Neural progenitor cell (in vitro differentiated cells): ENCODE results near the gene KLK7. TPM values are rescaled to one million over a fixed set of nuclear protein-coding genes. Genes with fewer than 3 reads are reported as not detected.

Experiments
- DNase-seq: peaks from one replicate; pipeline ENCODE4 v3.0.0-alpha.2; 2016; ENCODE audit warnings: low spot score
- H2AFZ ChIP-seq: fragments of 200-600 bp; sonication (generic); replicated peaks from 2 replicates; pipeline ENCODE4 v1.6.1; 2016; ENCODE audit warnings: antibody characterized with exemption
- H3F3A ChIP-seq: fragments of 200-600 bp; sonication (generic); 2 replicates; pipeline ENCODE4 v1.6.1; 2016; ENCODE audit warnings: antibody characterized with exemption, low read depth
- H3K27ac ChIP-seq: fragments of 200-600 bp; sonication (generic); 2 replicates; pipeline ENCODE4 v1.5.1; 2016; ENCODE audit warnings: mild to moderate bottlenecking
- H3K27me3 ChIP-seq: fragments of 200-600 bp; sonication (generic); 2 replicates; pipeline ENCODE4 v1.6.1; 2016; ENCODE audit warnings: mild to moderate bottlenecking, moderate library complexity
- H3K36me3 ChIP-seq: fragments of 200-600 bp; sonication (generic); 2 replicates; pipeline ENCODE4 v1.5.1; 2016
- H3K4me1 ChIP-seq: fragments of 200-600 bp; sonication (generic); 2 replicates; pipeline ENCODE4 v1.6.1; 2016; ENCODE audit warnings: mixed run types
- H3K4me2 ChIP-seq: fragments of 200-600 bp; sonication (generic); 2 replicates; pipeline ENCODE4 v1.6.1; 2016
- H3K4me3 ChIP-seq: fragments of 200-600 bp; sonication (generic); 2 replicates; pipeline ENCODE4 v1.5.1; 2016
- H3K79me2 ChIP-seq: fragments of 200-600 bp; sonication (generic); 2 replicates; pipeline ENCODE4 v1.6.1; 2016; ENCODE audit warnings: low read depth
- H3K9ac ChIP-seq: fragments of 200-600 bp; sonication (generic); 2 replicates; pipeline ENCODE4 v1.6.1; 2016
- H3K9me3 ChIP-seq: fragments of 200-600 bp; sonication (generic); 2 replicates; pipeline ENCODE4 v1.5.1; 2016; ENCODE audit warnings: low read depth
- H4K20me1 ChIP-seq: fragments of 200-600 bp; sonication (generic); 2 replicates; pipeline ENCODE4 v1.6.1; 2016; ENCODE audit warnings: low read depth
- H3K27ac Mint-ChIP-seq: 3 replicates; pipeline ENCODE4 v1.8.0; 2021; ENCODE audit warnings: mixed read lengths
- H3K27me3 Mint-ChIP-seq: 2 replicates; pipeline ENCODE4 v1.8.0; 2022; ENCODE audit warnings: low read depth, mild to moderate bottlenecking, inconsistent platforms, moderate library complexity, mixed read lengths; ENCODE audit not compliant: insufficient read depth
- H3K36me3 Mint-ChIP-seq: 3 replicates; pipeline ENCODE4 v1.8.0; 2021; ENCODE audit warnings: mixed read lengths
- H3K4me1 Mint-ChIP-seq: 3 replicates; pipeline ENCODE4 v1.8.0; 2021; ENCODE audit warnings: mixed read lengths
- H3K4me3 Mint-ChIP-seq: 3 replicates; pipeline ENCODE4 v1.8.0; 2021; ENCODE audit warnings: mild to moderate bottlenecking, moderate library complexity, mixed read lengths
- H3K9me3 Mint-ChIP-seq: 3 replicates; pipeline ENCODE4 v1.8.0; 2020; ENCODE audit warnings: mixed read lengths
- CTCF ChIP-seq: fragments of 200-600 bp; sonication (generic); IDR thresholded peaks from 2 replicates; pipeline ENCODE4 v1.5.1; 2017; ENCODE audit warnings: antibody characterized with exemption, mild to moderate bottlenecking
- EZH2 ChIP-seq: fragments of 200-600 bp; sonication (generic); IDR thresholded peaks from 2 replicates; pipeline ENCODE4 v1.6.1; 2017; ENCODE audit warnings: antibody characterized with exemption, mild to moderate bottlenecking, moderate library complexity
- EZH2phosphoT487 ChIP-seq: fragments of 200-600 bp; sonication (generic); IDR thresholded peaks from 2 replicates; pipeline ENCODE4 v1.6.1; 2017; ENCODE audit warnings: antibody characterized with exemption
- total RNA-seq: library from RNA; depleted of rRNA; stranded (reverse); fragments of >200 nt; gene quantifications from 2 replicates; pipeline ENCODE4 v1.2.3, GENCODE V29; 2015; ENCODE audit warnings: low replicate concordance

The KLK7 gene
- total RNA-seq, 1 donor from 2014 or later: 0.36 TPM

- Histone ChIP-seq H3K36me3 (no peaks in the 10 kb centered on the region), H3K27ac (no peak overlapping the region), H4K20me1 (no peaks in the 10 kb centered on the region), H3K9me3 (no peaks in the 10 kb centered on the region), H2AFZ (no peak overlapping the region), H3K79me2 (no peaks in the 10 kb centered on the region), H3K9ac (no peak overlapping the region), H3K4me1 (peaks cover 25% of the 10 kb centered on the region), H3K27me3 (peaks cover 5% of the 10 kb centered on the region), H3F3A (peaks cover 4% of the 10 kb centered on the region), H3K4me2 (no peak overlapping the region), H3K4me3 (no peak overlapping the region)
- no peak overlapping the region for H3K4me3 Mint-ChIP-seq
- H3K36me3 Mint-ChIP-seq: no peaks in the 10 kb centered on the region
- peaks cover 3% of the 10 kb centered on the region for H3K4me1 Mint-ChIP-seq
- H3K27ac Mint-ChIP-seq: no peak overlapping the region
- H3K9me3 Mint-ChIP-seq: peaks cover 3% of the 10 kb centered on the region
- no peak for DNase-seq
- TF ChIP-seq EZH2 (no peak), CTCF (no peak), EZH2phosphoT487 (no peak)
- H3K27me3 Mint-ChIP-seq: peaks cover 20% of the 10 kb centered on the region
These were observed 41.7 kb upstream of the KLK7 start for GRCh38 chr19:51025401-51025800.

GRCh38 chr19:51024924-51025323 is 41.2 kb upstream of the KLK7 start:
- Histone ChIP-seq H3K27me3 (peaks cover 10% of the 10 kb centered on the region), H3K27ac (no peak overlapping the region), H3F3A (peaks cover 7% of the 10 kb centered on the region), H3K9me3 (no peaks in the 10 kb centered on the region), H3K9ac (no peak overlapping the region), H3K79me2 (no peaks in the 10 kb centered on the region), H3K4me3 (no peak overlapping the region), H3K4me2 (no peak overlapping the region), H4K20me1 (peaks cover 1% of the 10 kb centered on the region), H3K4me1 (peaks cover 25% of the 10 kb centered on the region), H2AFZ (no peak overlapping the region), H3K36me3 (no peaks in the 10 kb centered on the region)
- no peak for DNase-seq
- H3K4me3 Mint-ChIP-seq: no peak overlapping the region
- no peaks in the 10 kb centered on the region for H3K36me3 Mint-ChIP-seq
- H3K27me3 Mint-ChIP-seq: peaks cover 22% of the 10 kb centered on the region
- TF ChIP-seq CTCF: no peak
- no peak for TF ChIP-seq EZH2phosphoT487
- no peak for TF ChIP-seq EZH2
- H3K4me1 Mint-ChIP-seq: peaks cover 3% of the 10 kb centered on the region
- no peak overlapping the region for H3K27ac Mint-ChIP-seq
- peaks cover 3% of the 10 kb centered on the region for H3K9me3 Mint-ChIP-seq

GRCh38 chr19:51023946-51024345 is 40.2 kb upstream of the KLK7 start:
- Histone ChIP-seq H3K79me2 (no peaks in the 10 kb centered on the region), H3K9ac (no peak overlapping the region), H3K27ac (no peak overlapping the region), H2AFZ (no peak overlapping the region), H3F3A (peaks cover 17% of the 10 kb centered on the region), H4K20me1 (peaks cover 7% of the 10 kb centered on the region), H3K4me2 (no peak overlapping the region), H3K36me3 (no peaks in the 10 kb centered on the region), H3K4me1 (peaks cover 35% of the 10 kb centered on the region), H3K9me3 (no peaks in the 10 kb centered on the region), H3K4me3 (no peak overlapping the region), H3K27me3 (peaks cover 20% of the 10 kb centered on the region)
- no peak for TF ChIP-seq EZH2phosphoT487
- no peak for TF ChIP-seq EZH2
- no peak for TF ChIP-seq CTCF
- Mint-ChIP-seq H3K4me3 (no peak overlapping the region), H3K9me3 (no peaks in the 10 kb centered on the region), H3K4me1 (peaks cover 3% of the 10 kb centered on the region), H3K27me3 (peaks cover 29% of the 10 kb centered on the region), H3K27ac (peak overlapping the region; percentile 69), H3K36me3 (no peaks in the 10 kb centered on the region)
- DNase-seq: no peak
